ENCODE data around the gene ANKRD13B. TPM values are rescaled to one million over a fixed set of nuclear protein-coding genes. Genes with fewer than 3 reads are reported as not detected.

Gene ANKRD13B
- total and polyA plus RNA-seq, 12 donors: 1.0 to 23.8 (median 5.4) TPM

DNA sequence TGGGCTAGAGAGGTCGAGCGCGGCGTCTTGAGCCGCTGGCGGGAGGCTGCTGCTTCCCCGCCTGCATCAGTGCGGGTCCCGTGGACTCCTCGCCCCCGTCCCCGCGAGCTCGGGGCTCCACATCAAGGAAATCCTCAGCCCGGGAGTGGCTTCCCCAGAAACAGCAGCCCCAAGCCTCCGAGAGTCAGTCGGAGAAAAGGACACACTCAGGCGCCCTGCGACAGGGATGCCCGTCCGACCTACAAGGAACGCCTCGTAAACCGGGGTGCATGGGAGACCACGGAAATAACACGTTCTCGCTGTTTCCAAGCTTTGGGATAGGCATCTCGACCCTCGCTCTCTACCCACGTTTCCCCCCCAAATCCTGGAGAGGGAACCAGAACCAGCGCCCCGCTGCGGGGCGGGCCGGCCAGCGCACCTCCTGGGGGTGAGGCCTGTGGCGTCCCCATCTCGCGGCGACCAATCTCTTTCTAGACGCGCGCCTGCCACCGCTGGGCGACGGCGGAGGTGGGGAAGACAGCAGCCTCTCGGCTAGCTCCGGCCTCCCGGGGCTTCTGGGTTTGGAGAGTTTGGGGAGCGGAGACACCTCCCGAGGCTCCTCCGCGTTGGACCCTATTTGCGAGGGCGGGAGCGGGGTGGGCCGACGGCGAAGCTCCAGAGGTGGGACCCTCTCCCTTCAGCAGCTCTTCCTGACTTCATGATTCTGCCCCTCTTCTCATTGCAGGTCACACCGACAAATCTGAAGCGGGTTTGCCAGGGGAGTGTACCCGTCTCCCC, 25.2 kb upstream of the ANKRD13B start:
- Histone ChIP-seq H3K36me3 (replicated peaks in 1 of 2) (no peaks in the 10 kb centered on the region), H3K9me3 (replicated peaks in 1 of 3) (no peaks in the 10 kb centered on the region), H3K4me3 (peak overlapping the region; percentile 9 to 63 (median 31)), H3K27ac (peak overlapping the region; percentile 30 to 94 (median 77)), H3K4me1 (replicated peaks in 1 of 2) (peaks cover 30 to 36% of the 10 kb centered on the region in 2 donors), H3K27me3 (no peaks in the 10 kb centered on the region)
- WGBS, 4 donors: 0 to 2% (median 1%) methylated on average over 20 to 63 of the region's 63 CpGs
- peak; percentile 60 to 74 (median 65) for DNase-seq
- intact Hi-C loops (cut with DNase I): no loop called here
- TF ChIP-seq, protein P1, sequence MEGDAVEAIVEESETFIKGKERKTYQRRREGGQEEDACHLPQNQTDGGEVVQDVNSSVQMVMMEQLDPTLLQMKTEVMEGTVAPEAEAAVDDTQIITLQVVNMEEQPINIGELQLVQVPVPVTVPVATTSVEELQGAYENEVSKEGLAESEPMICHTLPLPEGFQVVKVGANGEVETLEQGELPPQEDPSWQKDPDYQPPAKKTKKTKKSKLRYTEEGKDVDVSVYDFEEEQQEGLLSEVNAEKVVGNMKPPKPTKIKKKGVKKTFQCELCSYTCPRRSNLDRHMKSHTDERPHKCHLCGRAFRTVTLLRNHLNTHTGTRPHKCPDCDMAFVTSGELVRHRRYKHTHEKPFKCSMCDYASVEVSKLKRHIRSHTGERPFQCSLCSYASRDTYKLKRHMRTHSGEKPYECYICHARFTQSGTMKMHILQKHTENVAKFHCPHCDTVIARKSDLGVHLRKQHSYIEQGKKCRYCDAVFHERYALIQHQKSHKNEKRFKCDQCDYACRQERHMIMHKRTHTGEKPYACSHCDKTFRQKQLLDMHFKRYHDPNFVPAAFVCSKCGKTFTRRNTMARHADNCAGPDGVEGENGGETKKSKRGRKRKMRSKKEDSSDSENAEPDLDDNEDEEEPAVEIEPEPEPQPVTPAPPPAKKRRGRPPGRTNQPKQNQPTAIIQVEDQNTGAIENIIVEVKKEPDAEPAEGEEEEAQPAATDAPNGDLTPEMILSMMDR (IDR thresholded peaks at IDR 0.05): peak; percentile 12 to 44 (median 28)
- TF ChIP-seq POLR2A (IDR thresholded peaks at IDR 0.05): no peak

DNA sequence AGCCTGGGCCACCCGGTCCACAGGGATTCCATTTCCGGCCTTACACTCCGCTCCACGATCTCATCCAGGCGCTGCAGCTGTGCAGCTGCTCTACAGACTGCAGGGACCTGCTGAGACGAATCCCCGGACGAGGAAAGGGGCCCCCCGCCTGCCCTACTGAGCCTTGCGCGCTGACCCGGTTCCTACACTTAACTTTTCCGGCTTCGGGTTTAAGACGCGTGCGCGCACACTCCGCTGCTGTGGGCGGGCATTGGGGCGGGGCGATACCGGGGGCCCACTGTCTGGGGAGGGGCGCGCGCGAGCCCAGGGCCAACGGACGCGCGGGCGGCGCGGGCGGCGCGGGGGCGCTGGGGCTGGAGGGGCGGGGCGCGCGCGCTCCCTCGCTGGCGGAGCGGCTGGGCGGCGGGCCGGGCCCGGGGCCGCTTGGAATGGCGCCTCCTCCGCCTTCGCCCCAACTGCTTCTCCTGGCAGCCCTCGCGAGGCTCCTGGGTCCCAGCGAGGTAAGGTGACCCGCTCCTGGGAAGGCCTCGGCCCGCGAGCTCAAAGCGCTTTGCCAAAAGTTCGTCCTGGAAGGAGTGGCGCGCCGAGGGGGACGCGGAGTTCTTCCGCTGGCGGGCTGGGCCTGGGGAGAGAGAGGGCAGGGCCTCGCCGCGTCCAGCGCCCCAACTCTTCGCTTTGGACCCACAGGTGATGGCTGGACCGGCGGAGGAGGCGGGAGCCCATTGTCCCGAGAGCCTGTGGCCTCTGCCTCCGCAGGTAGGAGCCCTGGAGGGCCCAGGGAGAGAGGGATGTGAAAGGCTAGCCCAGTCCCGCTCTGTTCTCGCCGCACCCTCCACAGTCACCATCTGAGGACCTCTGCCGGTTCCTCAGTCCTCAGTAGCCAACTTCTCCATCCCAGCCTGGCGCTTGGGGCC, 24.3 kb upstream of the ANKRD13B start, which contains the start of gene TP53I13:
TSS of gene TP53I13 (plus strand) at position 371 of the 914 bp plus-strand sequence. CDS start at position 429, 58 bp downstream.
- WGBS, 4 donors: 1 to 3% (median 1%) methylated on average over 27 to 84 of the region's 85 CpGs
- peak within 1 kb of the TSS; percentile 30 to 94 (median 77) for H3K27ac ChIP-seq
- TF ChIP-seq, protein P1 (IDR thresholded peaks at IDR 0.05): no peak
- TF ChIP-seq POLR2A (IDR thresholded peaks at IDR 0.05): peak in 1 of 2 donors; percentile 68
- H3K36me3 ChIP-seq (replicated peaks in 1 of 2): peaks cover 0 to 2% of the 10 kb centered on the region in 2 donors
- H3K27me3 ChIP-seq: no peaks in the 10 kb centered on the region
- intact Hi-C loops (cut with DNase I): no loop called here
- H3K4me1 ChIP-seq (replicated peaks in 1 of 2): peaks cover 33 to 40% of the 10 kb centered on the region in 2 donors
- no peaks in the 10 kb centered on the region for H3K9me3 ChIP-seq (replicated peaks in 1 of 3)
- peak within 1 kb of the TSS; percentile 12 to 65 (median 48) for H3K4me3 ChIP-seq
- DNase-seq: peak; percentile 83 to 92 (median 86)

DNA sequence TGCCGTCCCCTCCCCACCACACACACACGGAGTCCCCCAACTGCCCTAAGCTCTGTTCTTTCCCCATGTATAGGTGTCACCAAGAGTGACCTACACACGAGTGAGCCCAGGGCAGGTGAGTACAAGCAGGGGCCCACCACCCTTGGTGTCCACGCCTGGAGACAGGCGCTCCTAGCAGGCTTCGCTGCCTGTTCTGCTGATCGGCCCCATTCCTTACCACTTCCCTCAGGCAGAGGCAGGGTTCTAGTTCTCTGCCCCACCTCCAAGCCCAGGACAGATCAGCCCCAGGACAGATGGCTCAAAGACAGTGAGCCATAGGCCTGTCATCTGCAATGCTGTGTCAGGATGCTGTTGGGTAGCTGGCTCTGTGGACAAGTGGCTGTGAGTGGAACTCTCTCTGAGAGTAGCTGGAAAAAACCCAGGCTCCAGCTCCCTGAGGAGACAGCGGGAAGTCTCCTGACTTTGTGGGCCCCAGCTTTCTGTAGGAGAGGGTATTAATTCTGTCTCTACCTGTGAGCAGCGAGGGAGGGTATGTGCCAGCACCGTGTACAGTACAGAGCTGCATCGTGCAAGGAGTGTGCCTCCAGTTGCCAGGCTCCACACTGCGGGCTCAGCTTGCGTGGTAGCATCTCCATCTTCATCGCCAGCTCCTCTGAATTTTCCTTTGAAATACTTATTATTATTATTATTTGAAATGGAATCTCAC, 23.5 kb upstream of the ANKRD13B start:
- 66 to 72% (median 70%) methylated on average over 14 of the region's 14 CpGs for WGBS, 4 donors
- DNase-seq: peak in 4 of 7 donors; percentile 13 to 56 (median 16)
- Histone ChIP-seq H3K9me3 (replicated peaks in 1 of 3) (no peaks in the 10 kb centered on the region), H3K4me1 (replicated peaks in 1 of 2) (peaks cover 33 to 40% of the 10 kb centered on the region in 2 donors), H3K27ac (peak overlapping the region in 4 of 5 donors; percentile 16 to 94 (median 65)), H3K36me3 (replicated peaks in 1 of 2) (peaks cover 0 to 10% of the 10 kb centered on the region in 2 donors), H3K4me3 (peak overlapping the region in 2 of 4 donors; percentile 63 to 65), H3K27me3 (no peaks in the 10 kb centered on the region)
- intact Hi-C loops (cut with DNase I): no loop called here
- TF ChIP-seq, protein P1 (IDR thresholded peaks at IDR 0.05): no peak
- TF ChIP-seq POLR2A (IDR thresholded peaks at IDR 0.05): no peak
